Left cardiac atrium (tissue), 4 donors: ENCODE data around the gene CCDC185. TPM values are rescaled to one million over a fixed set of nuclear protein-coding genes. Genes with fewer than 3 reads are reported as not detected.

Experiments used
- ATAC-seq, 2 donors: fragments of 200-7000 bp; cut with Tn5 transposase; one replicate each; pipeline ENCODE4 v1.9.1; 2020; ENCODE audit warnings: mild to moderate bottlenecking in 2 of 2, moderate library complexity in 2 of 2
- DNase-seq: peaks from one replicate; pipeline ENCODE4 v3.0.0-alpha.2; 2020
- intact Hi-C, 2 donors: fragments of 100-400 bp; cut with DNase I; formaldehyde crosslinking; loops; one replicate each; pipeline versions ENCODE4 v1.14.1 to v1.15.1; 2022 to 2023
- long read RNA-seq: library from polyadenylated mRNA; unstranded; transcript quantifications from one replicate; pipeline ENCODE4 v2.0.0, GENCODE V29; 2021
- total RNA-seq, 2 donors: library from RNA; stranded (reverse); fragmentation: NEBNext Ultra II Directional; extraction: Animal tissue kit (Norgen Biotek cat#: 25700); gene quantifications; one replicate each; pipeline ENCODE4 v1.2.1, GENCODE V29; 2021
- donor health status: DM: no; HTN: yes; CAD: no.
- donor health status: DM: no; HTN: yes; CAD: no; lungs with severe emphysema.
- donor health status: DM: yes; HTN: yes; CAD: no.
- donor health status: Dilated cardiomyopathy.

The CCDC185 gene
- total RNA-seq: under 1 TPM in 1 of 2 donors, not detected in 1; 0.12 TPM
- long read RNA-seq: 0 reads

DNA sequence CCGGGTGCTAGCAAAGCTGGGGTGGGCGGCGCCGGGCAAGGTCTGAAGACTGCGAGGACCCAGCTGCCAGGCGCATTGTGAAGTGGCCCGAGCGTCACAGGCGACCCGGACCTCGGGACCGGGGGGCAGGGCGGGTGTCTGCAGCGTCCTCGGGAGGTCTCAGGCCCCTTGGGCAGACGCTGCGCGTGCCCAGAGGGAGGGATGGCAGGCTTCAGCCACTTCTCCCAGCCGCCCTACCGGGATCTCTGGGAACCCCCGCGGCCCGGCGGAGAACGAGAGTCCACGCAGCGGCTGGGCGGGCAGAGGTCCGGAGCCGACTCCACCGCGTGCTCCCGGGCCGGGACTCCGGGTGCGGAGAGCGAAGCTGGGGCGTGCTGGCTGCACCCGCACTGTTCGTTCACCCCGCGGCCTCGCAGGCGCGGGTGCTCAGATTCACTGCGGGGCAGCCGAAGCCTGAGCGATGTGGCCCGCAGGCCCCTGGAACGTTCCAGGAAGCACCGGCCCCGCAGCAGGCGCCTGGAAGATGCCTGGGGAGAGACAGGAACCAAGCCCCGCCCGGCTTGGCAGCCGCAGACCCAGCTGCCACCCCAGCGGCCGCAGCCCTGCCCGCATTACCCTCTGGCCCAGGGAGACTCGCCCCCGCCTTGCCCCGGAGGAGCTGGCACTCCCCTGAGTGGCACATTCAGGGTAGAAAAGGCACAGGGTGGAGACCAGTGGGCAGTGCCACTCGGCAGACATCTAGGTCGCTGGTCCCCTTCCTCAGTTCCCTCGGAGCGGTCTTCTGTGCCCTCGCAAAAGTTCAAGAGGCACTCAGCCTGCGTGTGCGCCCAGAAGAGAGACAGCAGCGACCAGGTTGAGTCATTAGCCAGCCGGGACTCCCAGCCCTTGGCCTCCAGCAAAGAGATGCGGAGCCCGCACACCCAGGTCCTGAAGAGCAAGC lies at the start of gene CCDC185:
CCDC185 (plus strand) TSS at position 141 of the 940 bp plus-strand sequence; CDS start at position 202, 61 bp downstream.
- DNase-seq: no peak
- intact Hi-C loops: no loop called here
- ATAC-seq: peak; percentile 47 to 76

- ATAC-seq (peak; percentile 54 to 69), DNase-seq (peak; percentile 76)
- intact Hi-C loops: loop anchor here in 1 of 2 donors (10.0 kb wide), 1 partner anchor 209 kb away; no protein-coding TSS in a partner anchor
Measured at GRCh38 chr1:223343692-223344091, 49.5 kb upstream of the CCDC185 start.

GRCh38 chr1:223344491-223344890 lies 48.7 kb upstream of the CCDC185 start:
- peak; percentile 16 to 51 for ATAC-seq
- DNase-seq: peak; percentile 56
- intact Hi-C loops: loop anchor here in 1 of 2 donors (10.0 kb wide), 1 partner anchor 210 kb away; no protein-coding TSS in a partner anchor

- no peak for DNase-seq
- intact Hi-C loops: loop anchor here in 1 of 2 donors (10.0 kb wide), 1 partner anchor 211 kb away; no protein-coding TSS in a partner anchor
- ATAC-seq: no peak
Measured at GRCh38 chr1:223345720-223346119, 47.5 kb upstream of the CCDC185 start.

DNA sequence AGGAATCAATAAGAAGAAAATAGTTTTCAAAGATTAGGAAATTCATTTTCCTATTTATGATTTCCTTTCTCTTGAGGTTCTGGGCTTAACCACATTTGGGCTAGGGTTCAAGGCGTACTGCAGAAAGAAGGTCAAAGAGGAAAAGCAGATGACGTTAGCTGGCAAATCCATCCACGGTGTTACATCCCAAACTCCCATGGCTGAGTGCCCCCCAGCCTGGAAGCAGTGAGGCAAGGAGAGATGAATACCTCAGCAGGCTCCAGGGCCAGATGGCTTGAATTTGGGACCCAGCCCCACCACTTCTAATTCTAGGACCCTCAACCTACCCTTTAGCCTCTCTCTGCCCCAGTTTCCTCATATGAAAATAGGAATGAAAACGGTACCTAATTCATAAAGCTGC lies 46.9 kb upstream of the CCDC185 start:
- intact Hi-C loops: loop anchor here in 1 of 2 donors (10.0 kb wide), 1 partner anchor 212 kb away; no protein-coding TSS in a partner anchor
- ATAC-seq (no peak), DNase-seq (no peak)

DNA sequence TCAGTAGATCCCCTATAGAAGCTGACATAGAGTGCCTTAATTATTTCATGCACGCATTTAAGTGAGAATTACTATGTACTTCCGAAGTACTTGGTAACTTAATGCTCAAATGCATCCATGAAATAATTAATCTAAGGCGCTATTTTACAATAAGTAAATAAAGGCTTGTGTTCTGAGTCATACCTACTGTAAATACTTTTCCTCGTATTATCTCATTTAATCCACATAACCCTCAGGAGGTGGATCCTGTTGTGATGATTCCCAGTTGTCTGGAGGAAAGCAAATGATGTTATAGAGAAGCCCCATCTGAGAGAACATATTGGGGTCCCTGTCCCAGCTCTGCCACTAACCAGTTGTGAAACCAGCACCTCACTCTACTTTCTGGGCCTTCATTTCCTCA lies 45.6 kb upstream of the CCDC185 start:
- intact Hi-C loops: loop anchor here in 1 of 2 donors (10.0 kb wide), 1 partner anchor 213 kb away; no protein-coding TSS in a partner anchor
- DNase-seq: no peak
- no peak for ATAC-seq

GRCh38 chr1:223348439-223348838 lies 44.8 kb upstream of the CCDC185 start:
- ATAC-seq (no peak), DNase-seq (no peak)
- intact Hi-C loops: loop anchor here in 1 of 2 donors (10.0 kb wide), 1 partner anchor 214 kb away; no protein-coding TSS in a partner anchor

GRCh38 chr1:223349241-223349640 lies 44.0 kb upstream of the CCDC185 start:
- DNase-seq (no peak), ATAC-seq (no peak)
- intact Hi-C loops: loop anchor here in 1 of 2 donors (10.0 kb wide), 1 partner anchor 214 kb away; no protein-coding TSS in a partner anchor

DNA sequence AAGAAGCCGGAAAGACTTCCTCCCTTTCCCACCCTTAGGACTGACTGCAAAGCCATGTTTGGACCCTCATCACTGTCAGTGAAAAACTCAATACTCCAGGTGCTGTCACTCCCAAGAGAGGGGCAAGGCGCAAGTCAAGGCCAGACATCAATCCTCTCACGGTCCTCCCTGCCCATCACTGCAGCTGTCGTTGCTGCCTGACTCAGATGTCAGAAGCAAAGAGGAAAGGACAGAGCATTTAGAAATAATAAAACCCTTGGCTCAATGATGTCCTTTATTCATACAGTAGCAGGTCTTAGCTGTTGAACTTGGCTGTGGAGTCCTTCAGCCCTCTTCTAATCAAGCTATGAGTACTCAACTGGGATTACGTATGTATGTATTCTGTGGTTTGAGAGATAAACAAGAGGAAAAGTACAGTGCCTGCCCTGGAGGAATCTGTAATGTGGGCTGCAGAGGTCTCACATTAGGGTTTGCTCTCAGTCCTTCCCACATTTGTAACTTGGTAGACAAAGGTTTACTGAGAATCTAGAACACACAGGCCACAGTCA lies 42.8 kb upstream of the CCDC185 start:
- intact Hi-C loops: no loop called here
- DNase-seq (no peak), ATAC-seq (peak in 1 of 2 donors; percentile 63)

GRCh38 chr1:223352944-223353343 lies 40.3 kb upstream of the CCDC185 start:
- DNase-seq: no peak
- intact Hi-C loops: no loop called here
- peak in 1 of 2 donors; percentile 23 for ATAC-seq

- intact Hi-C loops: no loop called here
- DNase-seq (no peak), ATAC-seq (no peak)
Measured at GRCh38 chr1:223353939-223354338, 39.3 kb upstream of the CCDC185 start.

GRCh38 chr1:223355699-223356098 lies 37.5 kb upstream of the CCDC185 start:
- ATAC-seq (no peak), DNase-seq (no peak)
- intact Hi-C loops: no loop called here

GRCh38 chr1:223358826-223359225 lies 34.4 kb upstream of the CCDC185 start:
- no peak for ATAC-seq
- intact Hi-C loops: no loop called here
- DNase-seq: no peak

DNA sequence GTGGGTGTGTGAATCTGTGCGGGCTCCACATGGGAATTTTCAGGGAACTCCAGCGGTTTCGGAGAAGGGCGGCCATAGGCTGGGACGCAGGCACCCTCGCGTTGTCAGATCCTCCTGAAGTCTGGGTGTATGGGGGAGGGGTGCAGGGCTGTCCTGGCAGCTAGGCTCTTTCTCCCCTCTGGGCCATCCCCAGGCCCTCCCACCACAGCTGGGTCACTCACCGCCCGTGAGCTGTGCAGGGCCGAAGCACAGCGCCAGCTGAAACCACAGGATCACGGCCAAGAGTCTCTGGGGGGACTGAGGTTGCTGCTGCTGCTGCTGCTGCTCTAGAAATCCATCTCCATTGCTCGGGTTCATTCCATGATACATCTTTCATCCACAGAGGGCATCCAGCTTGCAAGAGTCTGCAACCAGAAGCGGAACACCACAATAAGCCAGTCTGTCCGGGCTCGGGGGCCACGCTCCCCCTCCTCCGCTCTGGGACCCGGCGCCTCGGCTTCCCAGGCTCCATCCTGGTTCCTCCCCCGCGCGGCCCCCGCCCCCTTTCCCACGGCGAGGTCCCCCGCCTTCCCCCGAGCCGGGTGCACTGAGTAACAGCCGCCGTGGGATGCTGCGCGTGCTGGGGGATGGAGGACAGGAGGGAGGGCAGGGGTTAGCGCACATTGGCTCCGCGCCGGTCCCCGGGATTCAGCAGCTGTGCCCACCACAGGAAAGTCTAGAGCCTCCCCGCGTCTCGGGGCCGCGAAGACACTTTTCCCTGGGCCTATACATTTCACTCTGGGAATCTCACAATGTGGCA lies 30.0 kb upstream of the CCDC185 start:
- intact Hi-C loops: no loop called here
- ATAC-seq (peak; percentile 29 to 80), DNase-seq (peak; percentile 49)

DNA sequence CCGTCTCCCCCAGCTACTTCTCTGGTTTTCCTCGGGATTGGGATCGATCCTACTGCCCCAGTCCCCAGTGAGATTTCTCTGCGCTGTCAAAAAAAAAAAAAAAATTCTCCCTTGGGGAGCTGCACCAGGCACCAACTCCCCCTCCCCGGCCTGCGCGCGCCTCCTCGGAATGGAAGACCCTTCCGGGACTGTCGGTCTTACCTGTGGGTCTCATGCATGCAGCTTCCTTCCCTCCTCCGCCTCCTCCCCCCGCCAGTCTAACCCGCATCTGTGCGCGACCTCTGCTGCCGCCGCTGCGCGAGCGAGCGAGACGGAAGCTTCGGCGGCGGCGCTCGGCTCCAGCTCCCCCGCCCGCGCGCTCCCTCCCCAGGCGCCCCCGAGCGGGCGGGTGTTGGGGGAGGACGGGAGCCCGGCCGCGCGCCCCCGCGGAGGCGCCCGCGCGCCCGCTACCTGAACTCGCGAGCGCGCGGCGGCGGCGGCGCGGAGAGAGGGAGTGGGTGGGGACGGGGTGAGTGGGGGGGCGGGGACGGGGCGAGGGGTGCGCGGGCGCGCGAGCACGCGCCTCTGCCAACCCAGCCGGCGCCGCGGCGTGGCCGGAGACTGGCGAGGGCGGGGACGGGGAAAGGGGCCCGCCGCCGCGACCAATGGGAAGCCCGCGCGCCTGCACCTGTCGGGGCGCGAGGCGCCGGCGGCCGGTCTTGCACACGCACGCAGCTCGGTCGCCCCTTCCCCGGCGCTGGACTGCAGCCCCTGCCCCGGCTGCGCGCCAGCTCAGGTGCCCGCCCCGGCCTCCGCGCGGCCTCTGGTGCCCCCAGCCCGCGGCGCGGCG lies 29.1 kb upstream of the CCDC185 start, which contains the start of gene SUSD4:
SUSD4 (minus strand) TSS at position 321 of the 829 bp plus-strand sequence. CDS start 751 bp downstream, outside the sequence.
- intact Hi-C loops: no loop called here
- DNase-seq: peak; percentile 45
- peak; percentile 78 to 87 for ATAC-seq

DNA sequence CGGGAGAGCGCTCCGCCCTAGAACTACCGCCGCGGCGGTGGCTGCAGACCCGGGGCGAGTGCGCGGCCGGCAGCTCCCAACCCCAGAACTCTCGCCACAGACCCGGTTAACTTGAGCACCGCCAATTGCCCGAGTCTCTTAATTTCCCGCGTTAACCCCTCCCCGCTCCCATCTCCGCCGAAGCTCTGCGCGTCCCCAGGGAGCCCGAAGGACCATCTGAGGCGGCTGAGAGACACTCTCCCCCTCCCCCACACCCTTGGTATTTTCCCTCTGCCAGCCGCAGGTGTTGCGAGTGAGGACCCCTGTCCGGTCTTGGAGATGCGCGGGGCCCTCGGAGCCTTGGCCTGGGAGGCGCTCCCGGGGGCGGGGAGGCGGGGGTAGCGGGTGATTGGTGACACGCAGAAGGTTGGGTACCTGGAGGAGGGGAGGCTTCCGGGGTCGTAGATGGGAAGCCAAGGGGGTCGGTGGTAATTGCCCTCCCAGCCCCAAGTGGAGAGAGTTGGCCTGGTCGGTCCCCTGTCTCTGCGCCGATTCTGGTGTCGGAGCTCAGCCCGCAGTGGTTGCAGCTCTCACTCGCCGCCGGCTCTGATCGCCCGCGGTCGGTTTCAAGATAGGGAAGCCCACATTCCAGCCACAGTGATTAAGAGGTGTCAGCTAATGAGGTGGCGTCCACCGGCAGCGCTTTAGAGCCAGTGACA lies 28.4 kb upstream of the CCDC185 start:
- intact Hi-C loops: no loop called here
- ATAC-seq (peak; percentile 37 to 47), DNase-seq (peak; percentile 30)

DNA sequence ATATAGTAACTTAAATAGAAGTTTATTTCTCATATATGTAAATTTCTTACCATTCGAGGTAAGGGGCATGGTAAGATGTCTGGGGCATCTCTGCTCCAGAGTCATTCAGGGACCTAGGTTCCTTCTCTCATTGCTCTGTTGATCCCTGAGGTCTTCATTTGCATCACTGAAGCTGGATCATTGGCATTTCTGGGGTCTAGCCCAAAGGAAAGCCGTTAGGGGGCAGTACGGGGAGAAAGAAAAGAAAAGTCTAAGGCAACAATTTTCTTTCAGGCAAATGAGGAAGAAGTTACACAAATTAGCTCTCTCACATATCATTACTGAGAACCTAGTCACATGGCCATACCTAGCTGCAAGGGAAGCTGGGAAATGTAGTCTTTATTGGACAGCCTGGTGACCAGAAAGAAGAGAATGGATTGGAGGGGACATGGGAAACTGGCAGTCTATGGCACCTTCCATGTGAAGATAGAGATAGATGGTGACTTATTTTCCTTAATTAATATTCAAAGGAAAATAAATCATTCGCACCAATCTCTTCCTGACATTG lies 19.1 kb upstream of the CCDC185 start:
- intact Hi-C loops: no loop called here
- ATAC-seq (no peak), DNase-seq (no peak)
